Measurements from ENCODE around the gene FETUB. TPM values are rescaled to one million over a fixed set of nuclear protein-coding genes. Genes with fewer than 3 reads are reported as not detected.

Gene FETUB
- total and polyA plus RNA-seq, 2 of the 4 experiments (the other 2 are of a cell fraction), result not detected

GRCh38 chr3:186671051-186671450, 30.9 kb downstream of the FETUB start:
- in situ Hi-C loops (cut with MboI; ENCODE audit: low sequenced_read_pairs), result no loop called here

More at GRCh38 chr3:186671051-186671450, 30.9 kb downstream of the FETUB start:
- Histone ChIP-seq H4K91ac (ENCODE audit: insufficient read depth, low read depth, low read length) (no peak overlapping the region), H3K23ac (ENCODE audit: low read depth, low read length) (no peak overlapping the region), H3K4me1 (ENCODE audit: control insufficient read depth, insufficient read depth, low read length) (no peaks in the 10 kb centered on the region), H3K4ac (ENCODE audit: low read depth, low read length) (no peak overlapping the region), H3K4me3 (ENCODE audit: insufficient read depth, low read depth, low read length) (no peak overlapping the region), H3K4me2 (ENCODE audit: low read depth, low read length) (no peak overlapping the region), H2AFZ (replicated peaks; ENCODE audit: low read length, poor library complexity) (no peak overlapping the region), H3K18ac (ENCODE audit: low read depth, low read length) (no peak overlapping the region), H3K9ac (ENCODE audit: low read depth, low read length) (no peak overlapping the region), H2BK15ac (ENCODE audit: low read depth, low read length) (no peak overlapping the region), H3K27ac (ENCODE audit: insufficient read depth, low read length) (no peak overlapping the region), H3K9me1 (ENCODE audit: insufficient read depth, low read length) (no peaks in the 10 kb centered on the region), H2BK20ac (ENCODE audit: low read depth, low read length) (no peak overlapping the region), H3K36me3 (ENCODE audit: control insufficient read depth, insufficient read depth, low read length) (no peaks in the 10 kb centered on the region), H3K56ac (ENCODE audit: extremely low read depth, insufficient read depth, low read length) (no peak overlapping the region), H3K27me3 (ENCODE audit: control insufficient read depth, insufficient read depth, low read length) (peaks cover 11% of the 10 kb centered on the region; the same call in 1 of the 2 replicates), H2BK5ac (ENCODE audit: low read depth, low read length, poor library complexity, severe bottlenecking) (no peak overlapping the region), H2BK120ac (ENCODE audit: low read depth, low read length) (no peak overlapping the region), H2AK9ac (replicated peaks; ENCODE audit: low read depth, low read length, poor library complexity) (no peak overlapping the region), H4K8ac (ENCODE audit: low read depth in 2 of 2, low read length in 2 of 2) (no peak overlapping the region), H3K79me1 (ENCODE audit: low read depth in 1 of 2, low read length in 2 of 2) (no peaks in the 10 kb centered on the region), H4K20me1 (ENCODE audit: insufficient read depth, low read length) (no peaks in the 10 kb centered on the region), H3K9me3 (ENCODE audit: control insufficient read depth, insufficient read depth, low read length) (no peaks in the 10 kb centered on the region), H4K5ac (ENCODE audit: low read depth, low read length) (no peak overlapping the region), H2AK5ac (ENCODE audit: low read depth, low read length) (no peak overlapping the region), H3K14ac (replicated peaks; ENCODE audit: low read depth, low read length) (no peak overlapping the region)
- ChIA-PET CTCF (no interaction called here), POLR2A (ENCODE audit: unreplicated experiment) (no interaction called here)
- DNase-seq (no peak), ATAC-seq (ENCODE audit: low read depth) (no peak)
- WGBS, 2 experiments (ENCODE audit: extremely low coverage in 2 of 2, insufficient read length in 1 of 2), result no CpG with 5 or more reads among the region's 3 CpGs
- intact Hi-C loops (cut with micrococcal nuclease) (no loop called here), dilution Hi-C loops (cut with HindIII; ENCODE audit: low sequenced_read_pairs, unreplicated experiment) (no loop called here)
- TF ChIP-seq ELK1 (IDR thresholded peaks at IDR 0.05; ENCODE audit: borderline replicate concordance, low read depth, low read length) (no peak), RAD21 (IDR thresholded peaks at IDR 0.05; ENCODE audit: low read length) (no peak), NFE2L2 (IDR thresholded peaks at IDR 0.05; ENCODE audit: low read depth, low read length) (no peak), CEBPB (IDR thresholded peaks at IDR 0.05; ENCODE audit: low read depth, low read length) (no peak), FOS (IDR thresholded peaks at IDR 0.05; ENCODE audit: low read depth, low read length) (no peak), RCOR1 (IDR thresholded peaks at IDR 0.05; ENCODE audit: insufficient replicate concordance, low read length) (no peak), RFX5 (IDR thresholded peaks at IDR 0.05; ENCODE audit: low read depth, low read length) (no peak), SMC3 (IDR thresholded peaks at IDR 0.05; ENCODE audit: low read depth, low read length) (no peak), BHLHE40 (IDR thresholded peaks at IDR 0.05; ENCODE audit: low read depth, low read length) (no peak), MAFK (IDR thresholded peaks at IDR 0.05; ENCODE audit: low read depth, low read length) (no peak), CTCF (conservative IDR thresholded peaks at IDR 0.05; ENCODE audit: low read depth, low read length) (no peak), USF2 (IDR thresholded peaks at IDR 0.05; ENCODE audit: low read depth, low read length) (no peak), MAZ (IDR thresholded peaks at IDR 0.05; ENCODE audit: borderline replicate concordance, low read depth, low read length) (no peak), CHD1 (IDR thresholded peaks at IDR 0.05; ENCODE audit: low read depth, low read length) (no peak)
- no TSS peak for BruUV-seq (replicated peaks)

All from IMR-90 (cell line).